Measurements from ENCODE around the gene DNLZ.

DNA sequence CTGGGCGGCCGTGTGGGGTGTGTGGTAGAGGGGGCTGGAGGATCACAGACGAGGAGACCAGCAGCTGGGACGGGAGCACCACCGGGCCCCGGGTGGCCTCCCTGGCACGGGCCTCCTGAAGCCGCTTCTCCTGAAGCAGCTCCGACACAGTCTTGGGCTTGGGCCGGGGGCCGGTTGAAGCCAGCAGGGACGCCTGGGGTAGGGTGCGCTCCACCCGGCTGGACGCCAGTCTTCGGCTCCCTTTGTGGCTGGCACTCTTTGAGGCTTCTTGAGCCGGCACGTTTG lies 15.4 kb upstream of the DNLZ start:
- TF ChIP-seq POLR2A (IDR thresholded peaks at IDR 0.05; ENCODE audit: low read depth, low read length) (no peak), POLR2AphosphoS5 (IDR thresholded peaks at IDR 0.05; ENCODE audit: low read depth, low read length) (no peak)

All from GM12892 (cell line).